GM19324 (cell line): ENCODE data around the gene ABI1.
A peak's percentile ranks its signal among the peaks of the same experiment; 100 is the strongest.
"Not testable (repeated sequence)": the region's sequence is repeated elsewhere in the genome, so short reads cannot be mapped to it uniquely, and the experiment has no call there.

Source experiments
- ATAC-seq: cut with Tn5 transposase; IDR thresholded peaks from one replicate; pipeline ENCODE4 v1.9.1; 2021; ENCODE audit warnings: mild to moderate bottlenecking, moderate library complexity; ENCODE audit not compliant: unreplicated experiment, low FRiP score

The ABI1 gene

DNA sequence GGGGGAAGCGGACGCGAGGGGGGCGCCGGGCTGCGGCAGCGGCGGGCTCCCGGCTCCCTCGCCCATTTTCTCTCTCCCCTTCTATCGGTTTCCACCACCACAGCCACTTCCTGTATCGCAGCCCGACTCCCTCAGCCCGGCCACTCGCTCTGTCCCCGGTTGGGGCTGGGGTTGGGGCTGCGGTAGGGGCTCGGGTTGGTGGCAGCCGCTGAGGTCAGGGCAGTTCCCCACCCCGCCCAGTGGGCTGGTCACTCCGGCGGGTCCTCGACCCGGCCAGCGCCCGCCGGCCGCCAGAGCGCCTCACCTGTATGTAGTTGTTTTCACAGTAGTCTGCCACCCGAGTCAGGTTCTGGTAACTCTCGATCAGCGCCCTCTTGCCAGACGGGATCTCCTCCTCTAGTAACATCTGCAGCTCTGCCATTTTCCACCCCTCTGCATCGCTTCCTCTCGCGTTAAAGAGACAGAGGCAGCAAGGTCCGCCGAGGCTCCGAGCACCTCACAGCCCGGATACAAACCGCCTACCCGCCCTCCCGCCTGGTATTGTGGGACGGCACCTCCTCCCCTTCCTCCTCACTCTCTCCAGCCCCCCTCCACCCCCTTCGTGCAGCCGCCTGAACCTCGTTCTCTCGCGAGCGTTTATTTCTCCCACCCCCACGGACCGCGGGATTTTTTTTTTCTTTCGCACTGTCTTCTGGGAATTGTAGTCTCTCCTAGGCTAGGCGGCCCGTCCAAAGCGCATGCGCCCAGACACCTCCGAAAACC, at the start of gene ABI1:
ABI1 (minus strand) TSS at position 516 of the 762 bp plus-strand sequence; CDS start at position 421, 95 bp downstream.
- ATAC-seq, result peak; percentile 73

GRCh38 chr10:26909753-26910152, 49.0 kb upstream of the ABI1 start:
- ATAC-seq, result no peak

- ATAC-seq, result not testable (repeated sequence)
These were observed 44.6 kb upstream of the ABI1 start for GRCh38 chr10:26905253-26905781.

DNA sequence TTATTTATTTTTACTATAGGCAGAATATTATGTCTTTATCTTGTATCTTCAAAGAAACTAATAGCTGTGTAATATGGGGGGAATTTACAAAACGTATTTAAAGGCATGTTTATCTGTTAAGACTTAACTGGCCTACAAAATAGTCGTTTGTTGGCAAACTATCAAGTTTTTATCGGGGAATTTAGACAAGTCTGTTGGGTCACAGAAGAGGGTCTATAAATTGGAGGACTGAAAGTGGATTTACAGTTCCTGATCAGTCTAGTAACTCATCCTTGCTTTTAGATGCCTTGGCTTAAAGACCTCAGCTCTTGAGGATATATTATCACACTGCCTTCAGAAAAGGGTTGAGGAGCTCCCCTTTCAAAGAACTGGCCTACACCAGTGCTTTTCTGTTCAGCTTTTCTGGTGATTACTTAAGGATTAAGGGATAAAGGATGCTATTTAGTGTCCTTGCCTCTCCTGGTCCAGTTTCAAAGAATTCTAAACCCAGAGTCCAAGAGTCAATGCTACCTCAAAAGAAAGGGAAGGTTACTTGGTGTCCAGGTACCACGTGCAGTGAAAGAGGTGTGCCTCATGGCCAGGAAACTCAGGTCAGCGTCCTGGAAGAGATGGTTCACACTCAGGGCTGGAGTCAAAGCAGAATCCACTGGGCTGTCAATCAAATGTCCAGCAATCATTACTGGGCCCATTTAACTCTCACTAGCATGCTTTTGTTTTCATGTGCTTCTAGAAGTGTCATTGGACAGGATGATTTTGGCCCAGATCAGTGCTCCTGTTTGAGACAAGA, 42.9 kb upstream of the ABI1 start:
- ATAC-seq, result no peak

- not testable (repeated sequence) for ATAC-seq
These were observed 31.7 kb upstream of the ABI1 start for GRCh38 chr10:26892306-26892923.

DNA sequence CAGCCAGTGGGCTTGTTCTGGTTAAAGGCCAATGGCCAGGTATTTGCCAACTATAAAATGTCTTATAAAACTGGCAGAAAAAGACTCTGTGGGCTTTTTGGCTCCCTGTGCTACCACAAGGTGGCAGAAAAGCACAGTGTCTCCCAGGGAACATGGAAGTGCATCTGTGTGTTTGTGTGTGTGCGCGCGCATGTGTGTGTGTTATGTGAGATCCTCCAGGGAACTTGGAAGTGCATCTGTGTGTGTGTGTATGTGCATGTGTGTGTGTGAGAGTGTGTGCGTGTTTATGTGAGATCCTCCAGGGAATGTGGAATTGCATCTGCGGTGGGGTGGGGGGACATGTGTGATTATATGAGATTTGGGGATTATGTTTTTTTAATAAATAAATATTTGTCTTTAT, 30.2 kb upstream of the ABI1 start:
- ATAC-seq, result no peak

DNA sequence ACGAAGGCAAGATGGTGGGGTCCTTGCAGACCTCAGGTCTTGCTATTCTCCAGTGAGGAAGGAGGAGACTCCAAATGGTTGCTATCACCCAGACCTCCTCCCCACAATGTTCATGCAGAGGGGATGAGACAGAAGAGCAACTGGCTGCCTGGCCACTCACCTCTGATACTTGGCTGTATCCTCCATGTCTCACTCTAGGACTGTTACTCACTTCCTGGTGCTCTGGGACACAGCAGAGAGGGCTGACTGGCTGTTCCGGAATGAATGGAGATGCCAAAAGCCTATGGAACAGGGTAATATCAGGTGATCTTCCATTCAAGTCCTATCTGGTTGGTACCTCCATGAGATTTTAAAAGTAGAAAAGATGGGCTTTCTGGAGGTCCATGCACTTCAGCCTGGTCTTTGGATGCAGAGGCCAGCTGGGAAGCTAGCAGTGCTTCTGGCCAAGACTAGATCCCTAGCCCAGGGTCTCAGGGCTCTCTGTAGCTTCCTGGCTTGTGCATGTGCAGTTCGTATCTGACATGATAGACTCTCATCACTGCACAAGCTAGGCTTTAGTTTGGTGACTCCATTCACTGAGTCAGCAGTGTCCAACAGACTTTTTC, 27.0 kb upstream of the ABI1 start:
- no peak for ATAC-seq

- no peak for ATAC-seq
These were observed 21.0 kb upstream of the ABI1 start for GRCh38 chr10:26881600-26882331.

GRCh38 chr10:26879744-26880143, 19.0 kb upstream of the ABI1 start:
- no peak for ATAC-seq

GRCh38 chr10:26870766-26871165, 10.0 kb upstream of the ABI1 start:
- no peak for ATAC-seq

DNA sequence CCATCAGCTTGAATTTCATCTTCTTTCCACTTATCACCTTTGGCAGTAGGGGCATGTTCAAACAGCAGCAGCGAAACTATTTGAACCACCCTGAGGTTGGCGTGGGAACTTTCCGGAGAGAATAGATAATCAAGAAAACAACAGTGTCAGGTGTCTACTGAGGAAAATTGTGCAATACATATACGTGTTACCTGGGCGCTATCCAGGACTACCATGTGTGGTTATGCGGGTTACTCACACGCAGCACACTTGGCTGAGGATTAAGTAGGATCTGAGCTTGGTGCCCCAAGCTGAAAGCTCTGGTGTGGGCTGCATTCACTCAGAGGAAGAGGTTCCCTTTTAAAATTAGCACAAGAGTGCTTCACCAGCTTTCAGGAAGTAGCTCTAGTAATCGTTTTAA, 8.8 kb upstream of the ABI1 start:
- ATAC-seq, result no peak

DNA sequence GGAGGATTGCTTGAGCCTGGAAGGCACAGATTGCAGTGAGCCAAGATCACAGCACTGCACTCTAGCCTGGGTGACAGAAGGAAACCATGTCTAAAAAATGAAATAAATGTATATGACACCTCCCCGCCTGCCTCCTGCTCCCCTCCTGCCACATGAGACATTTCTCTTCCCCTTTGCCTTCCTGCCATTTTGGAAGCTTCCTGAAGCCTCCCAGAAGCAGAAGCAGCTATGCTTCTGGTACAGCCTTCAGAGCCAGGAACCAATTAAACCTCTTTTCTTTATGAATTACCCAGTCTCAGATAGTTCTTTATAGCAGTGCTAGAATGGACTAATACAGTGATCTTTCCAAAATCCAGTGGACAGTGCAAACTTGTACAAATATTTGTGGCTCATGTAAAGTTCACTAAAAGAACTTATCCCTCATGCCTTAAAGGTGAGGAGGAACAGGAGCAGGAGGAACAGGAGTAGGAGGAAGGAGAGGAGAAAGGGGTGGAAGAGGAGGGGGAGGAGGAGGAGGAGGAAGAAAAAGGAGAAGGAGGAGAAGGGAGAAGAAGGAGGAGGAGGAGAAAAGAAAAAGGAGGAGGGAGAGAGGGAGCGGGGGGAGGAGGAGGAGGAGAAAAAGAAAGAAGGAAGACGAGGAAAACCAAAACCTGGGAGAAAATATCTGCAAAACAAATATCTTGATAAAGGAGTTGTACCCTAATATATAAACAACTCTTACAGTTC, 2.8 kb upstream of the ABI1 start:
- ATAC-seq, result no peak

DNA sequence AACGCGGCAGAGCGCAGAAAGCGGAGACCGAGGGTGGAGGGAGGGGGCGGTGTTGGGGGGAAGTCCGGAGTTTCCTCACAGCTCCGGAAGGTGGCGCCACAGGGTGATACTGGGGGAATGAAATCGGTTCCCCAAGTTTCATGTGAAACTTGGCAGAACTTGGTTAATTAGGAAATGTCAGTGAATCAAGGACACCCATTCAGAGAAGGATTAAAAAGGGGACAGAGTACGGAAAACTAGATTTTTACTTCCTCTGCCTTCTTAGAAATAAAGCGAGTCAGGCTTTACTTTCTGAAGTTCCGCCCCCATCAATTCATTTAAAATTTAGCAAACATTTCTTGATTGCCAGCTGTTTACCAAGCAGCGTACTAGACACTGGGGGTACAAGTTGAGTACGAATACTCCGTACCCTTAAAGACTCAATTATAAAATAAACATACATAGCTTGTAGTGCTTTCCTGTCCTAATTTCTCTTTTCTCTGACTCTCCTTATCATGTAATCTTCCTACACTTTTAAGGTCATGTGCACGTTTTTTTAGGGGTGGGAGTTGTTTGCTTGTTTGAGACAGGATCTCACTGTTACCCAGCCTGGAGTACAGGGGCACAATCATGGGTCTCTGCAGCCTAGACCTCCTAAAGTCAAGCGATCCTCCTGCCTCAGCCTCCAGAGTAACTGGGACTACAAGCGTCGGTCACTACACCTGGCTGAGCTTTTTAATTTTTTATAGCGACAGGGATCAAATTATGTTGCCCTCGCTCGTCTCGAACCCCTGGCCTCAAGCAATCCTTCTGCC, 644 bp upstream of the ABI1 start:
- ATAC-seq, result no peak

DNA sequence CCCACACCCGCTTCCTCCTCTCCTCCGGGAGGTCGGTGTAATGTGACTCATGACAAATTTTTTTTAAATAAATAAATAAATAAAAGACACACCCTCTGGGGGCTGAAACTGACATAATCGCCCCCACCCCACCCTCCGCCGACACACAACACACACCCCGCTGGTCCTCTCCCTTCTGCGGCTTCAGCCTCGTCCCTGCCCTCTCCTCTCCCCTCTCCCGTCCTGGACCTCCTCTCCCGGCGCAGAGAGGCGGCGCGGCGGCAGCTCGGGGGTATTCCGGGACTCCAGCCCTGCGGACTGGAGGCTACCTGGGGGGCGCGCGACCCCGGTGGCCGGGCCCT, 686 bp downstream of the ABI1 start:
- no peak for ATAC-seq

DNA sequence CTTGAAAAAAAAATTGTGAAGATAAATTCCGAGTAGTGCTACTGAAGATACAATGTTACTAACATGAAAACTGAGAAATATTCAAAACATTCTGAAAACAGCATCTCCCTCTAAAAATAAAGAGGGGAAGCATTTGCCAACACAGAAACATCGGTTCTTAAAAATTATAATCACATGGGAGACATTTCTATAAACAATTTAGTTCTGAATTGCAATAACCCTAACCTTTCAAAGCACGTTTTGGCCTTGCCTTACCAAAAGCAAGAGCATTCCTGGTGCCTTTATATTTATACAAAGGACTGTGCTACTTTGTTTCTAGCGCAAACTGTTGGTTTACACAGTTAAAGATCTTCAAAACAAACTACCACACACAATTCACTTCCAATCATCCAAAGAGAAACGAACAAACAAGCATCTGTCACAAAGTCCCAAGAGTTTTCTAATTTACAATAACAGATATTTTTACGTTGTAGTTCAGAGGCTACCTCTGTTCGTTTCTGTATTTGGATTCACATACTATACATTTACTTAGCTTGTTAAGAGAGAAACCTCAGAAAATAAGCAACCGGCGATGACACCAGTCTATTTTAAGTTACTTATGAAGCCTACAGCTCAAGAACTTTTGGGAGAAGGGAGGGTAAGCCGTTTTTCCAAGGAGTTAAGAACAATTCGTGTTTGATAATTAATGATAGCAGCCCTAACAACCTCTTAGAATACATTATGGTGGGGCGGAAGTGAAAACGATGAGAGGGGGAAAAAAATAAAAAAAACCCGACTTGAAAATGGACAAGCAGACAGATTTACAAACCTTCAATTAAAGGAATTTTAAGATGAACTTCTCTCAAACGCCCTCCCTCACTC, 1.3 kb downstream of the ABI1 start:
- no peak for ATAC-seq

DNA sequence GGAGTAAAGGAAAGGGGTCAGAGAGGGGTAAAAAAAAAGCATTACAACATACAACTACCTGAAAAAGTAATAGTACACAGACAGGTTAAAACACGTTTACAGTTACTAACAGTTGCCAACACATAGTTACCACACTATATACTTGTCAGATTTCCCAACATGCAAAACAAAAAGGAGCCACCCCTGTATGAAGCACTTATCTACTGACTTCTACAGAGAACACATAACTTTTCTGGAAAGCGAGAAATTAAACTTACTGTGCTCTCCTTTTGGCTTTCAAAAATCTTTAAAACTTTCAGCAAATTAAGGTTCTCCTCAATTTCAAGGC, 2.1 kb downstream of the ABI1 start:
- ATAC-seq, result no peak

DNA sequence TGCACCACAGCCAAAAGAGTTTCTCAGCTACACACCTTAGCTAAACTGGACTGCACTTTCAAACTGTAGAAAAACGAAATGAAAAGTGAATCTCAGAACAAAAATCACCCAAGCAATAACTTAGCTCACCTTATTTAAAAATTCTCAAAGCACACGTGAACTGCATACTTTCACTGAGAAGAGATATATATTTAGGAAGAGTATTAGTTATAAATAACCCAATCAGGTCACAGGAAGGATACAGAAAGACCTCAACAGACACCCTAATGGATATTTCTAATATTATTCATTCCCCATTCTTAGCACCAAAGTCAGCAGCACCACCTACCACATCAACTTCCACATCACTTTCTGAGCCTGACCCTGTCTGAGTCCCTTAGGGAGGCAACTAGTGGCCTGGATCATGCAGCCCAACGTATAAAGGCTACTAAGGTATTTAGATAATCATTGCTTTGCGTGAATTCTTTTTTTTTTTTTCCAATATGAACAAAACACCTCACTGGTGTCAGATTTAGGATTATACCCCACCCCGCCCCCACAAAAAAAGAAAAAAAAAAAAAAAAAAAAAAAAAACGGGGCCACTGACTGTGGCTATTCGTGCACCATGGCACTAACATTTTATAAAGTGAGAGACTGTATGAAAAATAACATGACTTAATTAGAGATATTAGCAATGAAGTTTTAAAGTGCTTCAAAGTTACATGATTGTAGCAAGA, 2.6 kb downstream of the ABI1 start:
- no peak for ATAC-seq
